HG03457 (cell line): ENCODE measurements around the gene HTATIP2.
"Not testable (repeated sequence)": the region's sequence is repeated elsewhere in the genome, so short reads cannot be mapped to it uniquely, and the experiment has no call there.

Source experiments
- ATAC-seq: cut with Tn5 transposase; IDR thresholded peaks from one replicate; pipeline ENCODE4 v1.9.1; 2021; ENCODE audit warnings: moderate number of reproducible peaks; ENCODE audit not compliant: unreplicated experiment

Gene HTATIP2

DNA sequence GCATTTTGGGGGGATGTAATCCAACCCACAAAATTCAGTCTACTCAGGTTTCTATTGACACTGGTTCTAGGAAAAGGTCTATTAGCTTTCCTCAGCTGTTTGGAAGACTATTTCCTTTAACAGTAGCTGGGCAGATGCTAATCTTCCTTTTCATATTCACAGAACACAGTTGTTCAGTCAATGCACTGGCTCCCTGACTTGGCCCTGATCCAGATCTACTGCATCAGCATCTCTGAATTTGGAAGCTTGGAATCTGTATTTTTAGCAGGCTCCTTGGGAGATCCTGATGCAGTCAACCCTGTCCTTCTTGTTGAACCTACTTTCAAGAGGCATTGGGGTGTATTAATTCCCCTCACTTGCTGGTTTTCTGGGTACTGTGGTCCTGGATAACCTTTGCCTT lies 6.3 kb downstream of the HTATIP2 start:
- ATAC-seq, result no peak

DNA sequence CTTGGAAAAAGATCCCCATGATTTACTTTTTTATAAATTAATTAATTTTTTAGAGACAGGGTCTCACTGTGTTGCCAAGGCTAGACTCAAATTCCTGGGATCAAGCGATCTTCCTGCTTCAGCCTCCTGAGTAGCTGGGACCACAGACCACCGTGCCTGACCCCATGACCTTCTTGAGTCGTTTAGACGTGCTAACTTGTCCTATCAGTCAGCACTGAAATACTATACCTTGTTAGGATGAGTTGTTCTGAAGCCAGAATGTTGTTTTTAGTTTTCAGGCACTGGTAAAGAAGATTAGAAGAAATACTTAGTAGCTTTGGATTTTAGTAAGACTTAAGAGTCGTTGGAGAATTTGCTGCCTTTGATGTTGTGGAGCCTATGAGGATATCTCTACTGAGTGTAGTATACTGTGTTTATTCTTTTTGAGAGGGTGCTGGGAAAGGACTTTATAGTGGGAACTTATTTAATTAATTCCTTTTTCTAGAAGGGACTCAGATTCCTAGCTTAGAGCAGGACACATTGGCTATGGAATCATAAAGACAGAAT lies 8.6 kb downstream of the HTATIP2 start:
- ATAC-seq, result no peak

DNA sequence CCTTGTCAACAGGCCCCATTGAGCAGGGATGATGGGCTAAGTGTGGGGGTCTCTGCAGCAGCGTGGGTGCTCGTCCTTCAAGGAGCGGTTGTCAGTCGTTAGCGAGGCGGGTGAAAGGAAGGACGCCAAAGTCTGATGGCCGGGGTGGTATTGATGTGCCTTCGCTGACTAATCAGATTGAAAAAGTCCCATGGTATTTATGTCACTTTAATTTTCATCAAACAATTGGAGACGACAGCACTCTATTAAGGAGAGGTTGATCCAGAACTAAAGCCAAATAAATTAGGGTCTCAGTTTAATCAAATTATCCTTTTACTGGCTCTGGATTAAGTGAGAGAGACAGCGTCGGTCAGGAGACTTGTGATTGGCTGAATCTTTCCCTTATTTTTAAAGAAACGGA lies 9.6 kb downstream of the HTATIP2 start:
- ATAC-seq, result no peak

DNA sequence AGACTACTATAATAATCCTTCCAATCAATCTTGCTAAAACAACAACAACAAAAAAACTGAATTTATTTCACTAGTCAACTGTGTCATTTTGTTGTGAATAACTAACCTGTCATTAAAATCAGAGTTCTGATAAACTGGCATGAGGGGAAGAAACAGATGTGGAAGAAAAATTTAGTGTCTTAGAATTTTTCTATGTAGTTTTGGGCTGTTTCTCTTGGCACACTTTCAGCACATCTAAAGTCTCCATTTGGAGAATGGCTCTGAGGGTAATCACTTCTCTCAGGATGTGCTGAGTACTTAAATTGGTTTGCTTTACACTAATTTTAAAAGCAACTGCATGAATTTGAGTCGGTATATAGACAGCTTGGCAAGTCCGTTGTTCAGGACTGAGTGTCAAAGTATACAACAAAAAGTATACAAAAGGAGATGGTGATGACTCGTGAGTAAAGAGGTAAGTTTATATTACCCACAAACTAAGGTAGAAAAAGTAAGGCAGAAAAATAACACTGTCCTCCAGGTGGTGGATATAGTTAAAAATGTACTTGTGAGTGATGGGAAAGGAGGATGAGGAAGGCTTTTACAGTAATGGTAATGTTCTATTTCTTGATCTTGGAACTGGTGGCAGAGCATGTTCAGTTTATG lies 10.2 kb downstream of the HTATIP2 start:
- ATAC-seq, result no peak

GRCh38 chr11:20374741-20375300 lies 11.3 kb downstream of the HTATIP2 start:
- no peak for ATAC-seq

DNA sequence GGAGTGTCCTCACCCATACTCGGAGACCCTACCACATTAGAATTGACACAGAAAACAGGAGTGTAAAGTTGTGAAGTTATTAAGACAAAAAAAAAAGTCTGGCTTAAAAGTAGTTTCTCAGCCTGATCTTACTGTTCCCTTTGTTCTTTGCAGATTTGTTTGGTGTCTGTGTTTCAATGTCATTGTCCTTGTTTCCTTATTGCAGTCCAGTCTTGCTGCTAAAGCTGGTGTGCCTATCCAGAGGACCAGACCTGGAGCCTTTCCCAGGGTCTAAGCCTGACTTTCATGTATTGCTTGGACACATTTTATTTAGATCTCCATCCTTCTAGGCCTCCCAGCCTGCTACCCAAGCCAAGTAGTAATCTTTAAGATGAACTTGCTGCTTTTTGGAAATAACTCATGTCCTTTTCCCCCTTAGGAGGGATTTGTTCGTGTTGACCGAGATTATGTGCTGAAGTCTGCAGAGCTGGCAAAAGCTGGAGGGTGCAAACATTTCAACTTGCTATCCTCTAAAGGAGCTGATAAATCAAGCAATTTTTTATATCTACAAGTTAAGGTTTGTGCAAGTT lies 12.7 kb downstream of the HTATIP2 start:
- ATAC-seq, result no peak

DNA sequence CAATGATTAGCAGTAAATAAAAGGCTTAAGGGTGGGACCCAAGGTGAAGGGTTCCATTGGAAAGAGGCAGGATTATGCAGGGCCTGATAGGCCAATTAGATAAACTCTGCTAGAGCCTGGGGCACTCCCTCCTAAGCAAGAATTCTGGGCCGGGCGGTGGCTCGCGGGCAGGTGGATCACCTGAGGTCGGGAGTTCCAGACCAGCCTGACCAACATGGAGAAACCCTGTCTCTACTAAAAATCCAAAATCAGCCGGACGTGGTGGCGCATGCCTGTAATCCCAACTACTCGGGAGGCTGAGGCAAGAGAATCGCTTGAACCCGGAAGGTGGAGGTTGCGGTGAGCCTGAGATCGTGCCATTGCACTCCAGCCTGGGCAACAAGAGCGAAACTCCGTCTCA lies 22.5 kb downstream of the HTATIP2 start:
- not testable (repeated sequence) for ATAC-seq

- peak; percentile 76 for ATAC-seq
These were observed 24.0 kb downstream of the HTATIP2 start, which contains the start of gene PRMT3 for GRCh38 chr11:20387261-20388095. PRMT3 (plus strand) TSS chr11:20387716; CDS start chr11:20387747, 31 bp downstream.

GRCh38 chr11:20388096-20389055 lies 24.9 kb downstream of the HTATIP2 start:
- ATAC-seq, result peak; percentile 3

GRCh38 chr11:20397281-20397680 lies 33.8 kb downstream of the HTATIP2 start:
- ATAC-seq, result peak; percentile 77

GRCh38 chr11:20399498-20399897 lies 36.0 kb downstream of the HTATIP2 start:
- no peak for ATAC-seq

- no peak for ATAC-seq
These were observed 39.5 kb downstream of the HTATIP2 start for GRCh38 chr11:20403059-20403458.

GRCh38 chr11:20406484-20406883 lies 43.0 kb downstream of the HTATIP2 start:
- ATAC-seq, result no peak

DNA sequence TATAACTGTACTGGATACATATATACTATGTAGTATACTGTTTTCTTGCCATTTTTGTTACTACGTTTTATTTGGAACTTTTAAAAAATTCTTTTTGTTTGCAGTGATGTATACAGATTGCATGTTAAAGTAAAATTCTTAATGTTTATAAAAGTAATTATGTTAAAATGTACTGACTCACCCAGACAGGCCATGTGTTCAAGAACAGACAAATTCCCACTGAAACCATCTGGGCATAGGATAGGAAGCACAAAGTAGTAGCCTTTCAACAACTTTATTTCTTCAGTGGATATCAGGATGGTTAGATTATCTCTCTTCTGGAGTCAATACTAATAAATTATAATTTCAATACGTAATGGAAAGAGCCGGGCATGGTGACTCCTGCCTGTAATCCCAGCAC lies 43.8 kb downstream of the HTATIP2 start:
- ATAC-seq, result no peak

DNA sequence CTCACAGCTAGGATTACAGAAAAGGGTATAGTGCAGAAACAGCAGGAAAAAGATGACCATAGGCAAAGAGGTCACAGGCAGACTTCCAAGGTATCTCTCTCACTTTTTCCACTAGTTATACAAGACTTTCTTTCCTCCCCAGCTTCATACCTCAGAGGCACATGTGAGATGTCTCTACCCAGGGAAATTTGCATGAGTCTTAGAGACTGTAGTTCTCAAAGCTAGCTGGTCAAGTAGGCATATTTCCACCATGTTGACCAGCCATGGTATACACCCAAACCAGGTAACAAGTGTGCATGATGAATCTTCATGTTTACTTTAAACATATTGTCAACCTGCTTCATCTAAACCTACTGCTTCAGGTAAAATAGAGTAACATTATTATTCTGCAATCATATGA lies 51.9 kb downstream of the HTATIP2 start:
- ATAC-seq, result no peak

DNA sequence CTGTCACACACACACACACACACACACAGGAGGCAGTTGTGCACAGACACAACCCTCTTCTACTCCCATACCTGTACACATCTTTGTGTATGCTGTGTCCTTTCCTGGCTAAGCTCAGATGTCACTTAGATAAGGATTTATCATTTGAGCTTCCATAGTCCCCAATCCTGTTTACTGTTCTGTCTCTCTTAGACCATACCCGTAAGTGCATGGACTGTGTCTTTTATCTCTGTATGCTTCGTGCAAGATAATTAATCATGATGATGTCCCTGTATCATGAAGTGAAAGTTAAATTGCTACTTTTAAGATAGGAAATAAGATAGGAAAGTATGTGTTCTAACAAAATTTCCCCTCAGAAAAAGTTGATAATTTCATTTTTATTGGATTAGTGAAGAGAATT lies 54.3 kb downstream of the HTATIP2 start:
- no peak for ATAC-seq

DNA sequence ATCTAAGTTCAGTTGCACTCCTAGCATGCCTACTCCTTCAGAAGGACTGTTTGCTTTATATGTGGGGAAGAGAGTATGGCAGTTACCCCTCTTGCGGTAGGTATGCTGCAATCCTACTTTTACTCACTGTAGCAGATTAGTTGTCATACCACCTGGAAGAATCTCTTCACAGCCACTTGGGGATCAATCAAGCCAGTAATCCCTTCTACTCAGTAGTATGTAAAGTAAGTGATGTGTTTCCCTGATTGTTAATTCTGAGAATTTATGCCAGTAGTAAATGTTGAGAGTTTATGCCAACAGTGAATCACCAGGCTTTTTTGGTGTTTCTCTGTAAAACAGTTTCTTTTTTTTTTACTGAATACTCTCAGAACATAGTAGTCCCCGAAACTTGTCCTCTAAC lies 58.4 kb downstream of the HTATIP2 start:
- no peak for ATAC-seq

DNA sequence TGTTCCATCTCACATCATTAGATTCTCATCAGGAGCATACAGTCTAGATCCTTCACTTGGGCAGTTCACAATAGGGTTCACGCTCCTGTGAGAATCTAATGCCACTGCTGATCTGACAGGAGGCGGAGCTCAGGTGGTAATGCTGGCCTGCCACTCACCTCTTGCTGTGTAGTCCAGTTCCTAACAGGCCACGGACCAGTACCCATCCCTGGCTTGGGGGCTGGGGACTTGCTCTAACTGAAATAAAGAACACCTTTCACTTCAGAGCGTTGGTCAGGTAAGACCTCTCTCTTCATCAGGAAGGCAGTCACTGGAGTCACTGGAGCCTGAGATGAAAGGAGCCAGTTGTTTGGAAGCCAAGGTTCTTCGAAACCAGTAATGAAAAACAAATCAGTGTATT lies 65.7 kb downstream of the HTATIP2 start:
- ATAC-seq, result no peak
